Stimulated activated CD4-positive, alpha-beta T cell treated with anti-CD3 and anti-CD28 coated beads, Interleukin-2, amount 100 ng/mL, for 4 hours (primary cell): Measurements from ENCODE around the gene KHDC4.

Experiments used
- DNase-seq: peaks from one replicate; pipeline ENCODE4 v3.0.0-alpha.2; 2020; ENCODE audit warnings: low read depth

Gene KHDC4

GRCh38 chr1:155934097-155934935, at the start of gene KHDC4:
KHDC4 (minus strand) TSS chr1:155934413; CDS start chr1:155934373, 40 bp downstream.
- peak; percentile 91 for DNase-seq

DNA sequence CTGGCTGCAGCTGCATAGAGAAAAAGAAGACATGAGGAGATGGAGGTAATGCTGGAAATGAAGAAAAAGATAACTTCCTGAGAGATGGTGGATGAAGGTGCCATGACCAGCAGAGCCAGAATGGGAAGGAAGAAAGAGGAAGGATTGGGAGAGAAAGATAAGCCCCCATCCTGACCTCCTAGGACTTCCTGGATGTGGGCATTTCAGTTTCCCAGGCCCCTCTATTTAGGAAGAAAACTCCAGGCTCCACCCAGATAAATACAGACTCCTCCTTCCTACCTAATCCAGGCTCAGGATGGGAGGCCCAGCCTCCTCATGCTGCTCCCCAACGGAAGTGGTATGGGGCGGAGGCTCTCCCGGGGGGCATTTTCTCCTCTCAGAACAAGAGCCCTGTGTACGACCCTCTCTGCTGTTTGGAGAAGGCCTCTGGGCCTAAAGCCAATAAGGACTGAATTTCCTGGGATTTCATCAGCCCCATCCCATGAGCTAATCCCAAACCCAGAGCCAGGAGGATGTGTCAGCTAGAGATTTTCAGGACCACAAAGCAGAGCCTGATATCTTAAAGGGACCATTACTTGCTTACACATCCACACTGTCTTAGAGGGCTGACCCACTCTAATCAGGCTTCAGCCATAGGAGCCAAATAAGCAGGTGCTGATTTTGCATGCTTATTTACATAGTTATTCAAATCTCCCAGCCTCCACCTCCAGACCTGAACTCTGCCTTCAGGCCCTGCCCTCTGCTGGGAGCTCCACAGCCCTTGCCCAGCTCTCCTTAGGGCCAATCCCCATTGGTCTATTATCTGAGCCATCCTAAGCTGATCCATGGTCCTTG, 49.2 kb upstream of the KHDC4 start:
- DNase-seq: no peak

GRCh38 chr1:155982106-155982505, 47.9 kb upstream of the KHDC4 start:
- DNase-seq: no peak

GRCh38 chr1:155981266-155982088, 47.3 kb upstream of the KHDC4 start:
- DNase-seq: peak; percentile 33

- DNase-seq: no peak
These were observed 45.6 kb upstream of the KHDC4 start for GRCh38 chr1:155979597-155980343.

- DNase-seq: no peak
These were observed 44.8 kb upstream of the KHDC4 start for GRCh38 chr1:155978973-155979429.

DNA sequence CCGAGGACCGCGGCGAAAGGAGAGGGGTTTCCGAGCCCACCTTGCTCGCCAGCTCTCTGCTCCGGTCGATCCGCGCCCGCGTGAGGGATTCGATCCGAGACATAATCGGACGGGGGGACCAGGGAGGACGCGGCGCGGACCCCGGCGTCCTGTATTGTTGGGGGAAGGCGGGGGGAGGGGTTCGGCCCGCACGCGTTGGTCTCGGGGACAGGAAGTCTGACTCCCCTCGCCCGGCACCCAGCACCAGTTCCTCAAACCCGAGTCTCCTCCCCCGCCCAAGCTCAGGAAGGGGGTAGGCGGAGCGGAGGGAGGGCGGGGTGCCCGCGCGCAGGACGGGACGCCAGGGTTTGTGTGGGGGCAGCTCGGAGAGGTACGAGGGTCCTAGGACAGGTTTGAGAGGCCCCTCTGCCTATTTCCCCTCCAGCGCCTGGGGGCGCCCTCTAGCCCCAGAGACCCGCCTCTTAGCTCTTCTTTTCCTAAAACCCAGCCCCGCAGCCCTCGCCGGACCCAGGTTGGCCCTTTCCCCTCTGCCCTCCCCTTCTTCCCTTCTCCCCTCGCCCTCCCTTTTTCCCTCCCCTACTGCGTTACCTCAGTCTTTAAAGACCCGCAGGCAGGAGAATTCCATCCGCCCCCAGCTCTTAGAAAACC, 44.2 kb upstream of the KHDC4 start, which contains the start of gene ARHGEF2:
Gene ARHGEF2 (minus strand): TSS at position 223 of the 648 bp plus-strand sequence. CDS start 120 bp downstream, at position 103.
- peak; percentile 78 for DNase-seq

GRCh38 chr1:155977690-155978324, 43.6 kb upstream of the KHDC4 start:
- DNase-seq: peak; percentile 78

DNA sequence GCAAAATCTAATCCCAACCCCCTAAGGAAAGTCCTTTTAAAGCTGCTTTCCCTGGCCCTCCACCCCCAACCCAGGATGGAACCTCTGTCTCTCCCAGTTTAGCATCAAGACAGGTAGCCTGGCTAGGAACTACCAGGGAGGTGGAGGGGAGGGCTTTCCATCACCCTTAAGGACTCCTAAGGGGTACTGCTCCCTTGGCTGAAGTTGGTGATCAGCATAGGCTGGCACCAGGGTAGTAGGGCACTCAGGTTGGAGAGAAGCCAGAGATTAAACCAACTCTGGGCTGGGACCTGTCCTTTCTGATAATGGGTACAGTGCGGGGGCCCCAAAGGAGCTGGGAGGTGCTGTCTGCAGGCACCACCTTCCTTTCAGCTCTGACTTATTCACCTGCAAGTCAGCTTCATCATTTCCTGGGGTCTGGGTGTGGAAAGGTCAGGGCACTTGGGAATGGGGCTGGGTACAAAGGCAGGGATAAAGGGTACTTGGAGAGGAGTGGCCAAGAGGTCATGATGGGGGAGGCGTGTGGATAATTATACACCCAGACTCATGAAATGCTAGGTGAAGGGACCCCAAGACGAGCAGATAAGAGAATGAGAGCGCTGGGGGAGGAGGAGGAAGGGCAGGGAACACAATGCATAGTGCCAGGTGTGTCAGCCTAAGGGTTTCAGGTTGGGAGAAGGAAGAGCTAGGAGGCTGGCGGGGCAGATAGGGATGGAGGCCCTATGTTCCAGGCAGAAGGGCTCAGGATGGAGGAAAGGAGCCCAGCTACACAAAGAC, 42.9 kb upstream of the KHDC4 start:
- DNase-seq: no peak

DNA sequence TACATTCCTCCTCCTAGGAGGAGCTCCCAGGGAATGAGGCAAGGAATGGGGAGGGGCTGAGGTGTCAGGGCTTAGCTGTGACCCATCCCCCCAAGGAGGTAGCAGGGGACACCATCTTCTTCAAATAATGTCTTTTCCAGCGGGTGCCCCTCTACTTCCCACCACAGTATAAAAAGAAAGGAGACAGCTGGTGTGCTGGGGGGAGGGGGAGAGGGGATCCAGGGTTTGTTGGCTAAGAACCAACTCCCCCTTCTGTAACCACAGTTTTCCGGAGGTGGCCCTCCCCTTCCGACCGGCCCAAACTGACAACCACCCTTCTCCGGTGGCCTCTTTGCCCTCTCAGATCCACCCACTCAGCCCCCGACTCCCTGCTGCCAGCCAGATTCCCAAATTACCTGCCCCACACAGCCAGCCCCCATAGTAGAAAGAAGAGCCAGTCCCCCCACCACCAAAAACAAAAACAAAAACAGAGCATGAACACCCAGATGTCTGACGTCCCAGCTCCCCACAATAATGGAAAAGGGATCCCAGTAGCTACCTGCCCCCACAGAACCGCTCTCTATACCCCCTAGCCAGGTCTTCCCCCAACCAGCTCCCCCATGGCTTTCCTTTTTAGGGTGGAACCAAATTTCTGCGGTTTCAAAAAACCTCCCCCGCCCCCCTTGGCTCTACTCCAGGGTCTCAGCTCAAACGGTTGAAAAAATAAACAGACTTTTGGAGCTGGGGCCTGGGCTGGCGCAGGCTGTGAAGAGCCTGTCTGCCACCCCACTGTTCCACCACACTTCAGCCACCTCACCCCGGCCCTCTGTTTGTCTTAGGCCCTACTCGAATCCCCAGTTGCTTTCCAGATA, 42.1 kb upstream of the KHDC4 start:
- DNase-seq: peak; percentile 54

DNA sequence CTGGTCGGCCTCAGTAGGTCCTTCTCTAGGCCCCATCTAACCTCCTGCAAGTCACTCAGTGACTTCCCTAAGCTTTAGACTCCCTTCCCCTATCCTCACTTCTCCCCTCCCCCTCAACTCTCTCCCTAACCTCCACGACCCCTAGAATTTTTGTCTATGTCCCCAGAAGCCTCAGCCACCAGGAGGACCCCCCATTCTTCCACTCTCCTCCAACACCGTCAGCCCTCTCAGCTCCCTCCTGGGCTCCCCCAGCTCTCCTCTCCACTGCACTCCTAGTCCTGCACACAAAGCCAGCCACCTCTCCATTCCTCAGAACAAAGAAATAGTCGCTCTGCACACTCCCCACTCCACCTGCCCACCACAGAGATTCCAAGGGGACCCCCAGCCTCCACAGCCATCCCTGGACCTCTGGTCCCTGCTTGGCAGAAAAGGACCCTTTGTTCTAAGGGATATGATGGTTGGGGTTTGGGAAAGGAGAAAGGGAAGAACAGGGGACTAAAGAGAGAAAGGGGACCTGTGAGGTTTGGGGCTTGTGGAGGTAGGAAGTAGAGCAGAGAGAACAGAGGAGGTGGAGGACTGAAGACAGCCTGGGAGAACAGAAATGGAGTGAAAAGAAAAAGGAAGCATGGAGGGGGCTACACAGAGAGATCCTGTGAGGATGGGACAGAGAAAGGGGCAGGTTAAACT, 41.3 kb upstream of the KHDC4 start:
- DNase-seq: no peak

- no peak for DNase-seq
These were observed 40.2 kb upstream of the KHDC4 start for GRCh38 chr1:155974208-155975115.

- no peak for DNase-seq
These were observed 39.5 kb upstream of the KHDC4 start for GRCh38 chr1:155973723-155974122.

- DNase-seq: no peak
These were observed 37.9 kb upstream of the KHDC4 start for GRCh38 chr1:155971910-155972809.

- no peak for DNase-seq
These were observed 36.4 kb upstream of the KHDC4 start for GRCh38 chr1:155970531-155971167.
